Activated T-cell treated with anti-CD3 and anti-CD28 coated beads, Interleukin-2, amount 50 U/mL, for 48 hours (primary cell): ENCODE results near the gene SIGLEC10.
"Not testable (repeated sequence)": the region's sequence is repeated elsewhere in the genome, so short reads cannot be mapped to it uniquely, and the experiment has no call there.

Source experiments
- DNase-seq, 2 experiments: peaks; one replicate each; pipeline ENCODE4 v3.0.0-alpha.2; 2020

SIGLEC10 gene

GRCh38 chr19:51440052-51440451 is 22.6 kb upstream of the SIGLEC10 start:
- DNase-seq, result no peak

GRCh38 chr19:51439021-51439465 is 21.6 kb upstream of the SIGLEC10 start:
- peak; percentile 51 to 54 for DNase-seq

GRCh38 chr19:51434456-51434855 is 17.0 kb upstream of the SIGLEC10 start:
- no peak for DNase-seq

GRCh38 chr19:51433043-51433442 is 15.6 kb upstream of the SIGLEC10 start:
- no peak for DNase-seq

- no peak for DNase-seq
These were observed 13.7 kb upstream of the SIGLEC10 start for GRCh38 chr19:51431124-51431523.

- no peak for DNase-seq
These were observed 12.8 kb upstream of the SIGLEC10 start for GRCh38 chr19:51430221-51430620.

- DNase-seq, result no peak
These were observed 9.8 kb upstream of the SIGLEC10 start for GRCh38 chr19:51427201-51427600.

- DNase-seq, result peak; percentile 95 to 96
These were observed 4.6 kb upstream of the SIGLEC10 start for GRCh38 chr19:51422053-51422448.

GRCh38 chr19:51421229-51422052 is 4.0 kb upstream of the SIGLEC10 start:
- peak; percentile 34 to 39 for DNase-seq

- not testable (repeated sequence) for DNase-seq
These were observed 3.1 kb upstream of the SIGLEC10 start for GRCh38 chr19:51420511-51420910.

GRCh38 chr19:51418707-51419106 is 1.3 kb upstream of the SIGLEC10 start:
- no peak for DNase-seq

- DNase-seq, result no peak
These were observed 342 bp upstream of the SIGLEC10 start for GRCh38 chr19:51417810-51418157.

GRCh38 chr19:51416422-51416821 is 1.0 kb downstream of the SIGLEC10 start:
- not testable (repeated sequence) for DNase-seq

- DNase-seq, result no peak
These were observed 2.3 kb downstream of the SIGLEC10 start for GRCh38 chr19:51415187-51415586.

GRCh38 chr19:51410950-51411748 is 6.3 kb downstream of the SIGLEC10 start:
- no peak for DNase-seq

GRCh38 chr19:51407511-51408131 is 9.8 kb downstream of the SIGLEC10 start:
- peak; percentile 42 to 51 for DNase-seq

GRCh38 chr19:51402117-51402516 is 15.3 kb downstream of the SIGLEC10 start:
- DNase-seq, result no peak

- not testable (repeated sequence) for DNase-seq
These were observed 17.5 kb downstream of the SIGLEC10 start for GRCh38 chr19:51399936-51400335.

- no peak for DNase-seq
These were observed 18.2 kb downstream of the SIGLEC10 start for GRCh38 chr19:51399231-51399630.

- no peak for DNase-seq
These were observed 19.2 kb downstream of the SIGLEC10 start for GRCh38 chr19:51398096-51398704.

GRCh38 chr19:51397453-51397852 is 20.0 kb downstream of the SIGLEC10 start:
- not testable (repeated sequence) for DNase-seq

- DNase-seq, result no peak
These were observed 21.3 kb downstream of the SIGLEC10 start for GRCh38 chr19:51396175-51396574.
